A549 (cell line): Measurements from ENCODE around the gene IL17B. TPM values are rescaled to one million over a fixed set of nuclear protein-coding genes. Genes with fewer than 3 reads are reported as not detected.

ENCODE experiments used
- ATAC-seq, 2 experiments: fragments of 200-7000 bp in 1 of 2; fragments of >200 bp in 1 of 2; cut with Nextera tagmentation in 1 of 2; cut with Tn5 transposase in 1 of 2; 3 replicates each; pipeline versions ENCODE4 v1.8.0 to v1.9.1; 2018 to 2020; ENCODE audit warnings: mild to moderate bottlenecking in 1 of 2, moderate library complexity in 1 of 2
- CTCF ChIA-PET: fragments of 300-600 bp; sonication (Branson Sonifier 250); formaldehyde crosslinking; extraction: SDS; loops from one replicate; lab custom pipeline; 2021; ENCODE audit warnings: antibody characterized with exemption, inconsistent platforms; lab: Yijun Ruan, JAX
- POLR2A ChIA-PET: fragments of 350-600 bp; formaldehyde crosslinking; extraction: SDS; loops from one replicate; lab custom pipeline; 2021; ENCODE audit warnings: antibody characterized with exemption, inconsistent platforms; lab: Yijun Ruan, JAX
- DNase-seq, 2 experiments: peaks; one replicate each; pipeline versions ENCODE4 v3.0.0 to v3.0.0-alpha.2; 2011 to 2016; ENCODE audit warnings: low read depth in 1 of 2, low spot score in 1 of 2
- FAIRE-seq: peaks from 2 replicates; lab custom pipeline; 2011; peaks lifted over from hg19 to GRCh38; lab: Jason Lieb, UNC
- H3K27ac ChIP-seq, 2 experiments: fragments of >200 bp; sonication (Bioruptor Twin); formaldehyde crosslinking; 3 replicates each; pipeline ENCODE4 v1.5.1; 2016 to 2017
- H3K4me1 ChIP-seq: fragments of >200 bp; sonication (Bioruptor Twin); formaldehyde crosslinking; 3 replicates; pipeline ENCODE4 v1.6.1; 2016
- H3K4me2 ChIP-seq: fragments of >200 bp; sonication (Bioruptor Twin); formaldehyde crosslinking; 3 replicates; pipeline ENCODE4 v1.6.1; 2016
- H3K4me3 ChIP-seq: fragments of >200 bp; sonication (Bioruptor Twin); formaldehyde crosslinking; 3 replicates; pipeline ENCODE4 v1.5.1; 2016
- H3K9me3 ChIP-seq: fragments of >200 bp; sonication (Bioruptor Twin); formaldehyde crosslinking; 3 replicates; pipeline ENCODE4 v1.6.1; 2016
- BCL3 ChIP-seq: fragments of >200 bp; sonication (Bioruptor Twin); formaldehyde crosslinking; IDR thresholded peaks from 3 replicates; pipeline ENCODE4 v1.6.1; 2016
- BHLHE40 ChIP-seq: IDR thresholded peaks from 2 replicates; pipeline ENCODE4 v1.6.1; 2012; ENCODE audit warnings: low read depth, low read length, inconsistent platforms
- JUNB ChIP-seq: fragments of >200 bp; sonication (Bioruptor Twin); formaldehyde crosslinking; IDR thresholded peaks from 2 replicates; pipeline ENCODE4 v1.6.1; 2016
- KDM1A ChIP-seq: fragments of 200-600 bp; sonication (generic); IDR thresholded peaks from 2 replicates; pipeline ENCODE4 v1.6.1; 2016; ENCODE audit warnings: low read depth, mild to moderate bottlenecking
- MAZ ChIP-seq: fragments of 150-350 bp; IDR thresholded peaks from 2 replicates; pipeline ENCODE4 v1.6.1; 2014; ENCODE audit warnings: antibody characterized with exemption, low read depth, low read length, borderline replicate concordance
- MYC ChIP-seq: IDR thresholded peaks from 2 replicates; pipeline ENCODE4 v1.6.1; 2012; ENCODE audit warnings: mild to moderate bottlenecking, inconsistent platforms, low read length, improper control_type of control experiment, borderline replicate concordance
- NPAS2 ChIP-seq: fragments of 250-450 bp; sonication (Bioruptor Pico); IDR thresholded peaks from 2 replicates; pipeline ENCODE4 v1.8.0; 2022; ENCODE audit warnings: mild to moderate bottlenecking, moderate library complexity, borderline replicate concordance
- PBX3 ChIP-seq: IDR thresholded peaks from 2 replicates; pipeline ENCODE4 v1.6.1; 2012
- POLR2AphosphoS2 ChIP-seq: conservative IDR thresholded peaks from 2 replicates; pipeline ENCODE4 v1.6.1; 2012; ENCODE audit warnings: low read length, improper control_type of control experiment, inconsistent platforms
- RFX5 ChIP-seq: fragments of 450-650 bp; IDR thresholded peaks from 2 replicates; pipeline ENCODE4 v1.7.1; 2014; ENCODE audit warnings: antibody characterized with exemption, mild to moderate bottlenecking, moderate library complexity
- TP53 ChIP-seq: fragments of 250-450 bp; sonication (Bioruptor Pico); IDR thresholded peaks from 2 replicates; pipeline ENCODE4 v1.5.0; 2021; ENCODE audit warnings: mild to moderate bottlenecking, moderate library complexity
- ZNF302 ChIP-seq: fragments of 250-450 bp; sonication (Bioruptor Pico); IDR thresholded peaks from 2 replicates; pipeline ENCODE4 v1.9.0; 2021; ENCODE audit warnings: inconsistent platforms, mild to moderate bottlenecking, moderate library complexity
- WGBS: methylation state at CpG from one replicate; pipeline ENCODE4 v1.1.6; 2017; ENCODE audit errors: missing lambda C conversion rate; 5-methylcytosine and 5-hydroxymethylcytosine counted together
- polyA plus RNA-seq, 4 experiments: library from polyadenylated mRNA; depleted of rRNA in 3 of 4; stranded (reverse); fragments of >200 nt; fragmentation: RNase III in 1 of 4; extraction: RNeasy Plus Mini Kit Qiagen cat#74134 plus additional on column Dnase treatment in 1 of 4; gene quantifications; 2 replicates in 3 of 4; 3 replicates in 1 of 4; pipeline ENCODE4 v1.2.3, GENCODE V29; 2011 to 2017

IL17B gene
- polyA plus RNA-seq, 2 of the 4 experiments (the other 2 are of a cell fraction), result 0.23 TPM; not detected in 1

- 100% methylated on average over 2 of the region's 2 CpGs for WGBS
- ATAC-seq, result no peak
- no peak for TF ChIP-seq JUNB
- TF ChIP-seq PBX3, result no peak
- no peak for TF ChIP-seq NPAS2
- TF ChIP-seq MYC, result no peak
- TF ChIP-seq KDM1A, result no peak
- TF ChIP-seq RFX5, result no peak
- TF ChIP-seq TP53 (CRISPR knock-in tag), result no peak
- no peak for TF ChIP-seq BHLHE40
- TF ChIP-seq POLR2AphosphoS2, result no peak
- TF ChIP-seq ZNF302 (CRISPR knock-in tag), result no peak
- TF ChIP-seq MAZ, result no peak
- no peak for TF ChIP-seq BCL3
- no peaks in the 10 kb centered on the region for H3K9me3 ChIP-seq
- ChIA-PET POLR2A (interaction anchor here (0.8 kb wide), 1 partner anchor 21 kb away, joined by 3 read pairs; the partner anchor contains the start of gene GRPEL2), CTCF (interaction anchor here (0.6 to 21.3 kb wide), 7 partner anchors 7 to 252 kb away, joined by 3 to 275 read pairs (median 5); partner anchors contain the start of gene IL17B)
- no peak overlapping the region for H3K4me3 ChIP-seq
- H3K27ac ChIP-seq, result peak overlapping the region; percentile 3 to 5; a peak in 1 of 6 replicates
- peaks cover 27% of the 10 kb centered on the region for H3K4me1 ChIP-seq
- no peak for FAIRE-seq
- H3K4me2 ChIP-seq, result no peak overlapping the region
- DNase-seq, result no peak
Observed at GRCh38 chr5:149324641-149325040, 54.5 kb downstream of the IL17B start.

Other genes starting within 250 kb of the IL17B start
- 2.7 and 3.5 TPM in 2 replicates for gene ABLIM3, start 237.8 kb downstream of the IL17B start, polyA plus RNA-seq (2011; rRNA removed)
- 3.0 to 4.0 TPM (median 3.6 TPM) in 3 replicates for gene ABLIM3, start 237.8 kb downstream of the IL17B start, polyA plus RNA-seq (2017; fragmentation: RNase III; extraction: RNeasy Plus Mini Kit Qiagen cat#74134 plus additional on column Dnase treatment)
- 1.5 and 2.4 TPM in 2 replicates for gene AFAP1L1, start 107.4 kb downstream of the IL17B start, polyA plus RNA-seq (2011; rRNA removed)
- gene AFAP1L1, start 107.4 kb downstream of the IL17B start, polyA plus RNA-seq (2017; fragmentation: RNase III; extraction: RNeasy Plus Mini Kit Qiagen cat#74134 plus additional on column Dnase treatment), result 3.3 to 3.5 TPM (median 3.4 TPM) in 3 replicates
- gene GRPEL2, start 33.8 kb downstream of the IL17B start, polyA plus RNA-seq (2011; rRNA removed), result 17.0 and 26.4 TPM in 2 replicates
- 9.1 to 10.4 TPM (median 9.7 TPM) in 3 replicates for gene GRPEL2, start 33.8 kb downstream of the IL17B start, polyA plus RNA-seq (2017; fragmentation: RNase III; extraction: RNeasy Plus Mini Kit Qiagen cat#74134 plus additional on column Dnase treatment)
- 6.7 and 7.0 TPM in 2 replicates for gene PCYOX1L, start 21.2 kb downstream of the IL17B start, polyA plus RNA-seq (2011; rRNA removed)
- gene PCYOX1L, start 21.2 kb downstream of the IL17B start, polyA plus RNA-seq (2017; fragmentation: RNase III; extraction: RNeasy Plus Mini Kit Qiagen cat#74134 plus additional on column Dnase treatment), result 1.8 to 2.2 TPM (median 2.1 TPM) in 3 replicates
- gene CSNK1A1, start 172.1 kb upstream of the IL17B start, polyA plus RNA-seq (2011; rRNA removed), result 180 and 218 TPM in 2 replicates
- gene CSNK1A1, start 172.1 kb upstream of the IL17B start, polyA plus RNA-seq (2017; fragmentation: RNase III; extraction: RNeasy Plus Mini Kit Qiagen cat#74134 plus additional on column Dnase treatment), result 122 to 133 TPM (median 123 TPM) in 3 replicates
- 1.5 and 1.7 TPM in 2 replicates for gene ARHGEF37, start 202.2 kb upstream of the IL17B start, polyA plus RNA-seq (2011; rRNA removed)
- gene ARHGEF37, start 202.2 kb upstream of the IL17B start, polyA plus RNA-seq (2017; fragmentation: RNase III; extraction: RNeasy Plus Mini Kit Qiagen cat#74134 plus additional on column Dnase treatment), result 0.98 to 1.2 TPM (median 1.2 TPM) in 3 replicates